Right hindlimb (tissue), 1 donor: ENCODE results near the gene TRPM1.

Source experiments
- DNase-seq: peaks from one replicate; pipeline ENCODE4 v3.0.0-alpha.2; 2018

TRPM1 gene

GRCh38 chr15:31101262-31102038 is at the start of gene TRPM1:
Gene TRPM1 (minus strand): TSS chr15:31101725. CDS start chr15:31081355, 20,370 bp downstream.
- no peak for DNase-seq

DNA sequence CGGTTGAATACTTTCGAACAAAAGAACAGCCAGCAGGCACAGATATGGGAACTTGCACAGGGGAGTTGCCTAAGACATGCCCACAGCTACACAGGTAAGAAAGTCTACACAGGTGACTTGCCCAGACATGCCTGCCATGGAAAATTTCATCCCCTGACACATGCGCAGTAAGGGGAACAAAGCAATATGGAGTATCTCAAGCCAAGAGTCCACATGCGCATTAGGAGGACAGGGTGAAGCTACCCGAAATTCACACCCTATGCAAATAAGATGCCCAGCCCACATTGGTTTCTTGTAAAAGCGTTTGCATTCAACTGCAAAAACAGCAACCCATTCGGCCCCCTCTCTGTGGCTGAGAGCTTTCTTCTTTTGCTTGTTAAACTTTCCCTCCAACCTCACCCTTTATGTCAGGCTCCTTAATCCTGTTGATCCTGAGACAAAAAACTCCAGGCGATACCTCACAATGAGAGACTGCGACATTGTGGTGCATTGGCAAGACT is 49.3 kb upstream of the TRPM1 start:
- no peak for DNase-seq

DNA sequence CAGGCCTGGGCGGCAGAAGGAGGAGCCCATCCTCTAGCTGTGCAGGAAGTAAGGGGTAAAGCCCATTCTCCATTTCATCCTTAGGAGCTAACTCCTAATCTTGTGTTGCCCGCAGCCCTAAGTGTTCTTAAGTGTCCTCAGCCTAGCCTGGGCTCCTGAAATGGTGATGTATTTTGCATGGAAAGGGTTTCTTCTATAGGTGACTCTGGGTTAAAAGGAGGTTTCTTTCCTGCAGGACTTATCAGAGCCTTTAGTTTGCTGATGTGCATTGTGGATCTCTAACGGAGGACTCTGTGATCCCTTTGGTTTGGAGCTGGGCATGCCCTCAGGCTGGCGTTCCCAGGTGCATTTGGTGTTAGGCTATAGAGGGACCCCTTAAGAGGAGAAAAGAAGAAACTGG is 48.5 kb upstream of the TRPM1 start:
- DNase-seq, result no peak

- DNase-seq, result no peak
Observed at GRCh38 chr15:31149088-31149505, 47.6 kb upstream of the TRPM1 start.

DNA sequence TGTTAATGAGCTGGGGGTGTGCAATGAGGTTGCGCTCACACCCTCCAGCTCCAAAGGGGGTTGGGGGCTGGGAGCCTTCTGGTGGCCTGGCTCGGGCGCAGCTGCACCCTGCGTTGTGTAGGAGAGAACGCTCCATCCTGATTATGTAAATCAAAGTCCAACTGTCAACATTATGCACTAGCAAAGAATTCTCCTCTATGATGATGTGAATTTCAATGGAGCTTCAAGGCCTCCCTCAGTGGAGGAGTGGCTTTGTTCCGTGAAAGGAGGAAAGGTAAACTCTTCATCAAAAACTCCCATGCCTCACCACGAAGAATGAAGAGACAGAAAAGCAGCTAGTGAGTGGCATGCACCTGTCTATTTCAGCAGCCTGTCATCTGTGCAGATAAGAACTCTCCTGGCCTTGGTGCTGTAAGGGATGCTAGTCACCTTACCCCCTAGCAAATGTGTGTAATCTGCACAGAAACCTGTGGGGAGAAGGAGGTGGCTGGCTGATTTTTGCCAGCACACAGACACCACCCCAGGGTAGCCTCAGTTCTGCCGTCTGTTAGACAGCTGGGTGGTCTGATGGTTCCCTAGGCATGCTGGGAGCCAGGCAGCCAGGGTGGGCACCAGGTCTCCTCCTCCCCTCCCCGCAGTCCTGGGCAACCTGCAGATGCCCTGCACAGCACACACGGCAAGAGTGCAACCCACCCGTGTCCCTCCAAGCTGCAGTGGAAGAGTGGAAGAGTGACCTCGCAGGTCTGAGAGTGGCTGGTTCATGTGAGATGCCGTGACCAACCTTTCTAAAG is 47.0 kb upstream of the TRPM1 start:
- no peak for DNase-seq

GRCh38 chr15:31147944-31148296 is 46.4 kb upstream of the TRPM1 start:
- DNase-seq, result no peak

- no peak for DNase-seq
Observed at GRCh38 chr15:31147456-31147855, 45.9 kb upstream of the TRPM1 start.

DNA sequence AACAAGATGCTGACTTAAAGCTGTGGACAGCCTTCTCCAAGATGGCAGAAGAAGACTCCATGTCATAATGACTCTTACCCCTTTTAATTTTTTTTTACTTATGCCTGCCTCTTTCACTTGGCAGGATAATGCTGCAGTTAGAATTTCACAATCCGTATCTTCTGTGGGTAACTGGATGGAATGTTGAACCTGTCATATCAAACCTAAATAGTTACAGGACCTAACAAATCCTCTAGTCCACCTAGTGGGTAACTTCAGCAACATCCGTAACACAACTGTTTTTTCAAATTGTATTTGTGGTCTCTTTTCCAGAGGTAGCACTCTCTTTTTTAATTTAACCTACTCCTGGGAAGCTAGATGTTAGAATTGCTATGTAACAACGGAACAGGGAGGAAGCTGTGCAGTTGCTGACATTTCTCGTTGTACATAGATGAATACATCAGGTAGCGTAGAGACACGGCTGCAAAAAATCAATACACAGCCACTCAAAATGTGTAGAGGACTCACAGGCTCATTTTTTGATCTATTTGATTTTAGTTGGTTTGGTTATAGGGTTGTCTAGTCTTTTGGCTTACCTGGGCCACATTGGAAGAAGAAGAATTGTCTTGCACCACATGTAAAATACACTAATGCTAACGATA is 43.9 kb upstream of the TRPM1 start:
- no peak for DNase-seq

- DNase-seq, result no peak
Observed at GRCh38 chr15:31141792-31142191, 40.3 kb upstream of the TRPM1 start.

DNA sequence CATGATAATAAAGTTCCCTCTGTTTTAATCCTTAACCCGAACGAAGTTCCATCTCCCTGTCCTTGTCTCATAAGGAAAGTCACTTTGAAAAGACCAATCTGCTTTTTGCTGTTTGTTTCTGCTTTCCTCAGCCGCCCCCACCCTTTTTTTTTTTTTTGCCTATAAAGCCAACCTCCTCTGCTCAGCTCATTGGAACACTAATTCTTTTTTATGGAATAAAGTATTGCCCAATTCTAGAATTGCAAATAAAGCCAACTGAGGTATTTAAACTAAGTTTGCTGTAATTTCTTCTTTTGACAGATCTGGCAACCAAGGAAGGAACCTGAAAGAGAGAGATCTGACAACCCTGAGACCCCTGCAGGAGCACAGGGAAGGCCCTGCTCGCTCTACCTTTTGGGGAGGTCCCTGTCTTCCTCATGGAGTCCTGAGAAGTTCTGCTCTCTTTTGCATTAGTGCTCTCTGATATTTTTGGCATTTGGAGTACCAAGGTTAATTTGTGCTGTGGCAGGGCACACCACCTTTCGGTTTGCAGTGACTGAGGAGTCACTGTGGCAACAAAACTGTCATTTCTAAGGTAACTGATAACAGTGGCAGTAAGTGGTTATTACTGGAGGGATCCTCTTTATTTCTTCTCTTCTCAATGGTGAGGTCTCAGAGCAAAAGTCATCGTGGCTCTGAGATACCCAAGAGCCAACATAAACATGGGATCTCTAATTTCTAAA is 35.2 kb upstream of the TRPM1 start:
- no peak for DNase-seq

DNA sequence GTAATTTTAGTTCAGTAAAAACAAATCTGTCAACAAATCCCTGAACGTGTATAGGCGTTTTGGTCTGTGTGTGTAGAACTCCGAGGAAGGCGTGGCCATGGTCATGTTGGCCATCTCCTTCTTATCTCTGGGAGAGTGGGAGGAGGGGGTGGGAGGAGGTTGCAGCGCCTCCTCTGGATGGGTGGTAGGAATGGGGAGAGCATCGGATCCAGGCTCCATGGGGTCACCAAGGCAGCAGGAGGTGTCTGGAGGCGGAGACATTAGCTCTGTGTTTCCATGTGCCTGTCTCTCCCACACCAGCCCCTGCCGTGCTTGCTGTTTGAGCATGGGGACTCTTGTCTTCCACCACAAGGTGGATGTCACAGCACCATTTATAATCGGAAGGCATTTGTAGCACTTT is 34.5 kb upstream of the TRPM1 start:
- no peak for DNase-seq

DNA sequence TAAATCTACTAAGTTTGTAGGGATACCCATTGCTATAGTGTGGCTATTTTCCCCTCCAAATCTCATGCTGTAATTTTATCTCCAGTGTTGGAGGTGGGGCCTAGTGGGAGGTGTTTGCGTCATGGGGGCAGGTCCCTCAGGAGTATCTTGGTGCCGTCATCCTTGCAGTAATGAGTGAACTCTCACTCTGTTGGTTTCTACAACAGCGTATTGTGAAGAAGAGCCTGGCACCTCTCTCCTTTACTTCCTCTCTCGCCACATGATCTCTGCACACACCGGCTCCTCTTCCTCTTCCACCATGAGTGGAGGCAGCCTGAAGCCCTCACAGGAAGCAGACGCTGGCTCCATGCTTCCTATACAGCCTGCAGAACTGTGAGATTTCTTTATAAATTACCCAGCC is 34.0 kb upstream of the TRPM1 start:
- no peak for DNase-seq

DNA sequence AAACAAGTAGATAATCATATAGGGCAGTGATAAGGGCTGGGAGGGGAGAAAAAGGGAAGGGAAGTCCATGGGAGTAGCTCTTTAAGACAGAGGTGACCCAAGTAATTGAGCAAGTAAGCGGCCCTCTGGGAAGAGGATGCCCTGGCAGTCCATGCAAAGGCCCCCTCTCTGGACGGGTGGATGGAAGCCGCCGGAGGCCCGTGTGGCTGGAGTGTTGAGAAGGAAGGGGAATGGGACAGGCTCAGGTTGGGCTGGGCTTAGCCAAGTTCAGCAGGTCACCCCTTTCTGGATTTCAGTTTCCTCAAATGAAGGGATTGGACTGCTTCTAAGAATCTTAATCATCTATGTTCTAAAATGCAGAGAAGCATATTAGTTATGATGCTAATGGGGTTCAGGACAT is 32.4 kb upstream of the TRPM1 start:
- DNase-seq, result no peak

DNA sequence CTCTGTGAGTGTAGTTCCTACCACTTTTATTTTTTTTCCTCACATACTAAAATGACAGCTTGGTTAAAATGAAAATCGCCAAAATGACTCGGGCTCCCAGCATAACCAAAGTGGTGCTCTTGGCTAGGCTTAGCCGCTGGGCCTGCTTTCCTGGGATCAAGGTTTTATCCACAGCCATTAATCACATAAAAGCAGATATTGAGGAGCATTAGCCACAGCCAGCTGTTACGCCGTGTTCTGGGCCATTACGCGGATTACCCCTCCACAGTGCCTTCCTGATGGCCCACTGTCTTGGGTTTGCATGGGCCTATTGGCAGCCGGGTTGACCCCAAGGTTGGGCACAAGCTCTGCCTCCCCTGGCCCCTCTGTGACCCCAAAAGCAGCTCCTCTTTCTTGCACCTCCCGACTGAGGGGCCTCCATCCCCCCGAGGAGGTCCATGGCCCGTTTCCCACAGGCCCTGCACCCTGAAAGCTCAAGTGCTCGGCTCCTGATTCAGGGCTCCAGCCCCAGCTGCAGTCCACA is 30.4 kb upstream of the TRPM1 start:
- no peak for DNase-seq

- no peak for DNase-seq
Observed at GRCh38 chr15:31130576-31131237, 29.2 kb upstream of the TRPM1 start.

DNA sequence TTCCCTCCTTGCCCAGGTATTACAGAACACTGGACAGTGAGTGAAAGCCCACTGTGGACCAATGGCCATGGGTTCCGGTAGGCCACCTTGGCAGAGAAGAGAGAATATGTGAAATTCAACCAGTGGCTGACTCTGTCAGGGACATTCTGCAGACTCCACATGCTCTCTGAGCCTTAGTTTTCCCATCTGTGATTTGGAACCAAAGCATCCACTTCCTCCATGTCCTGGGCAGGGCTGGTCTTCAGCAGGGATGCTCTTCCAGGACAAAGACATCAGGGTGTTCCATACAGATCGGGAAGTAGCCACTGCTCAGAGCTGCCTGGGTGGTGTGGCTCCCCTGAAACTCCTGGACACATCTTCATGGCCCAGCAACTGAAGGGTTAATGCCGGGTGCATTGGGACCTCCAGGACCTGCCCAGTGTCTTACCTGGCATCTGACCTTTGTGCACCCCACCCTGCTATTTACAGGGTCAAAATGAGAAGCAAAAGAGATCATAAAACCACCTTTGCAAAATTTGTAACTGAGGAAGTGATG is 28.3 kb upstream of the TRPM1 start:
- DNase-seq, result no peak

GRCh38 chr15:31128919-31129768 is 27.6 kb upstream of the TRPM1 start:
- DNase-seq, result peak; percentile 69

DNA sequence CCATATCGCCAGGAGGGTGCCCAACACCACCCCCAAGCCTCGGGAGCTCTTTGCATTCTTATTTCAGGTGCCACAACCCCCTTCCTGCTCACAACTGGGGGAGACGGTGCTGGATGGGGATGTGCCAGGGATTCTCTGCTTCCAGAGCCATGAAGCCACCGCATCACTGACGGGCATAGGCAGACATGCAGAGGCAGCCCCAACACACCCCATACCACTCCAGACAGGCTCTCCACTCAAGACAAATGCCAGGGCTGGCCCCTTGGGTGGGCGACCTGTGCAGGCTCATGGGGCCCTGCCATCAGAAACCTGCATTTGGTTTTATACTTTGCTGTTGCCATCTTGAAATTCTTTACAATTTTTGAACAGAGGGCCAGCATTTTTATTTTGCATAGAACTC is 27.0 kb upstream of the TRPM1 start:
- no peak for DNase-seq

GRCh38 chr15:31127596-31128261 is 26.2 kb upstream of the TRPM1 start:
- DNase-seq, result no peak

DNA sequence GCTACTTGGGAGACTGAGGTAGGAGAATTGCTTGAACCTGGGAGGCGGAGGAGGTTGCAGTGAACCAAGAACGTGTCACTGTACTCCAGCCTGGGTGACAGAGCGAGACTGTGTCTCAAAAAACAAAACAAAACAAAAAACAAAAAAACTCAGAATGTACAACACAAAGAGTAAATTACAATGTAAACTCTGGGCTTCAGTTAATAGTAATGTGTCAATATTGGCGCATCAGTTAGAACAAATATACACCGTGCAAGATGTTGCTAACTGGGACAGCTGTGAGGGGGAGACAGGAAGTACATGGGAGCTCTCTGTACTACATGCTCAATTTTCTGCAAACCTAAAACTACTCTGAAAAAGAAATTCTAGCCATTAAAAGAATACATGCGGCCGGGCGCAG is 23.5 kb upstream of the TRPM1 start:
- DNase-seq, result no peak
